T-cell (primary cell): ENCODE data around the gene KRT71. TPM values are rescaled to one million over a fixed set of nuclear protein-coding genes. Genes with fewer than 3 reads are reported as not detected.
A peak's percentile ranks its signal among the peaks of the same experiment; 100 is the strongest.

ENCODE experiments used
- ATAC-seq, 4 experiments: fragments of 200-7000 bp in 3 of 4; fragments of 150-1000 bp in 1 of 4; cut with Tn5 transposase; replicated peaks in 1 of 4; 1 replicate in 3 of 4; 2 replicates in 1 of 4; pipeline ENCODE4 v1.10.0; 2021; ENCODE audit warnings: moderate library complexity in 3 of 4, mild to moderate bottlenecking in 2 of 4, moderate number of reproducible peaks in 1 of 4
- CTCF ChIA-PET, 2 donors: fragments of 300-600 bp; sonication (Branson Sonifier 250); formaldehyde crosslinking; loops; one replicate each; lab custom pipeline; 2022; ENCODE audit warnings: antibody characterized with exemption in 2 of 2; lab: Charles Lee
- POLR2A ChIA-PET, 2 donors: fragments of 300-600 bp; sonication (Branson Sonifier 250); formaldehyde crosslinking; loops; one replicate each; lab custom pipeline; 2022; ENCODE audit warnings: antibody characterized with exemption in 2 of 2; lab: Charles Lee
- DNase-seq, 35 experiments: peaks; one replicate each; pipeline versions ENCODE4 v3.0.0 to v3.0.0-alpha.2; 2013 to 2023
- H3K27ac ChIP-seq: one replicate; pipeline ENCODE4 v1.5.1; 2013; ENCODE audit warnings: low read length
- H3K27me3 ChIP-seq, 2 experiments: replicated peaks in 1 of 2; 1 replicate in 1 of 2; 2 replicates in 1 of 2; pipeline versions ENCODE4 v1.6.1 to v1.7.0; 2013; ENCODE audit warnings: low read length in 1 of 2, mixed read lengths in 1 of 2; ENCODE audit not compliant: control insufficient read depth in 2 of 2, insufficient read depth in 2 of 2; ENCODE audit errors: extremely low read depth in 1 of 2
- H3K36me3 ChIP-seq, 2 donors: 1 replicate in 1 of 2; 2 replicates in 1 of 2; pipeline versions ENCODE4 v1.6.1 to v1.7.0; 2013; ENCODE audit warnings: low read length in 1 of 2; ENCODE audit not compliant: control insufficient read depth in 2 of 2, insufficient read depth in 1 of 2; ENCODE audit errors: extremely low read depth in 1 of 2
- H3K4me1 ChIP-seq, 2 experiments: 1 replicate in 1 of 2; 2 replicates in 1 of 2; pipeline versions ENCODE4 v1.6.1 to v1.7.0; 2013; ENCODE audit warnings: low read length in 2 of 2, mixed read lengths in 1 of 2; ENCODE audit not compliant: insufficient read depth in 2 of 2, control insufficient read depth in 1 of 2; ENCODE audit errors: extremely low read depth in 1 of 2
- H3K4me3 ChIP-seq, 2 donors: 1 replicate in 1 of 2; 2 replicates in 1 of 2; pipeline versions ENCODE4 v1.5.1 to v1.7.0; 2013; ENCODE audit warnings: mild to moderate bottlenecking in 2 of 2, low read length in 1 of 2, moderate library complexity in 1 of 2; ENCODE audit not compliant: control insufficient read depth in 1 of 2; ENCODE audit errors: extremely low read depth in 1 of 2
- H3K9me3 ChIP-seq: 2 replicates; pipeline ENCODE4 v1.7.0; 2013
- H3K27ac Mint-ChIP-seq, 2 donors: one replicate each; pipeline ENCODE4 v1.8.0; 2020 to 2021; ENCODE audit warnings: mild to moderate bottlenecking in 2 of 2, mixed read lengths in 2 of 2
- H3K27me3 Mint-ChIP-seq, 2 donors: one replicate each; pipeline ENCODE4 v1.8.0; 2021 to 2022; ENCODE audit warnings: mixed read lengths in 2 of 2
- H3K36me3 Mint-ChIP-seq: one replicate; pipeline ENCODE4 v1.8.0; 2021; ENCODE audit warnings: mixed read lengths
- H3K4me1 Mint-ChIP-seq, 3 donors: one replicate each; pipeline ENCODE4 v1.8.0; 2020 to 2022; ENCODE audit warnings: mixed read lengths in 3 of 3, mild to moderate bottlenecking in 1 of 3
- H3K4me3 Mint-ChIP-seq, 3 donors: one replicate each; pipeline ENCODE4 v1.8.0; 2020 to 2022; ENCODE audit warnings: mild to moderate bottlenecking in 3 of 3, mixed read lengths in 3 of 3, moderate library complexity in 3 of 3
- H3K9me3 Mint-ChIP-seq, 3 donors: one replicate each; pipeline ENCODE4 v1.8.0; 2020 to 2022; ENCODE audit warnings: mixed read lengths in 3 of 3
- WGBS: methylation state at CpG from one replicate; pipeline ENCODE4 v1.1.5; 2013; ENCODE audit warnings: missing lambda C conversion rate; ENCODE audit not compliant: insufficient coverage; 5-methylcytosine and 5-hydroxymethylcytosine counted together
- total RNA-seq, 35 experiments: library from RNA in 6 of 35; stranded (reverse) in 6 of 35; fragments of 120-200 nt in 1 of 35; gene quantifications; one replicate each; pipeline versions ENCODE4 v1.2.1 to v1.2.4 and lab custom pipeline; 2013 to 2026

KRT71 gene
- total RNA-seq, 5 donors from 2014 or later (not counting 1 experiment from before 2014, with no cell fraction given): not detected

DNA sequence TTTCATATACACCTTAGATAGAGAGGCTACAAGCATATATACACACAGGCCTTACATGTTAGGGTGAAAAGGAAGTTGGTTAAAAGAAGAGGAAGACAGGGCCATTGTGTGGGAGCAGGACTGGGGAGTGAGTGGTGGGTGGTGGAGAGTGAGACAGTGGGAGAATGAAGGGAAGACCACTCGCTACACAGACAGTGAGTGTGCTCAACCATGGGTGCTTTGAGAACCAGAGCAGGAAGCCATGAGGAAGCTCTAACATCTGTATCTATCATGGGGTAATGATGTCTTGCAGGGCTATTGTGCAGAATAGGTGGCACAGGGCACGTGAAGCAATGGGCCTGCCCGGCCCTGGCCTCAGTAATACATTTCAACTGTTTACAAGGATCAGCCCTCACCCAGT lies 32.1 kb upstream of the KRT71 start:
- Histone ChIP-seq H3K9me3 (no peaks in the 10 kb centered on the region), H3K27ac (no peak overlapping the region), H3K4me3 (no peak overlapping the region), H3K4me1 (peaks cover 32 to 57% of the 10 kb centered on the region in 2 experiments), H3K36me3 (no peaks in the 10 kb centered on the region), H3K27me3 (peaks cover 0 to 9% of the 10 kb centered on the region in 2 experiments)
- Mint-ChIP-seq H3K9me3 (no peaks in the 10 kb centered on the region), H3K4me1 (peaks cover 61 to 68% (median 65%) of the 10 kb centered on the region in 3 donors), H3K36me3 (no peaks in the 10 kb centered on the region), H3K27me3 (peaks cover 0 to 3% of the 10 kb centered on the region in 2 donors), H3K27ac (peak overlapping the region; percentile 77 to 86), H3K4me3 (peak overlapping the region in 1 of 3 donors; percentile 58)
- no peak for ATAC-seq
- ChIA-PET CTCF (interaction anchor here (0.6 to 3.5 kb wide), 14 partner anchors 23 to 300 kb away, joined by 3 to 26 read pairs (median 4); no protein-coding TSS in a partner anchor), POLR2A (interaction anchor here in 1 of 2 donors (1.0 kb wide), 1 partner anchor 284 kb away, joined by 3 read pairs; no protein-coding TSS in a partner anchor)
- 80% methylated on average over 1 of the region's 3 CpGs for WGBS
- DNase-seq: peak in 1 of 35 experiments; percentile 11

DNA sequence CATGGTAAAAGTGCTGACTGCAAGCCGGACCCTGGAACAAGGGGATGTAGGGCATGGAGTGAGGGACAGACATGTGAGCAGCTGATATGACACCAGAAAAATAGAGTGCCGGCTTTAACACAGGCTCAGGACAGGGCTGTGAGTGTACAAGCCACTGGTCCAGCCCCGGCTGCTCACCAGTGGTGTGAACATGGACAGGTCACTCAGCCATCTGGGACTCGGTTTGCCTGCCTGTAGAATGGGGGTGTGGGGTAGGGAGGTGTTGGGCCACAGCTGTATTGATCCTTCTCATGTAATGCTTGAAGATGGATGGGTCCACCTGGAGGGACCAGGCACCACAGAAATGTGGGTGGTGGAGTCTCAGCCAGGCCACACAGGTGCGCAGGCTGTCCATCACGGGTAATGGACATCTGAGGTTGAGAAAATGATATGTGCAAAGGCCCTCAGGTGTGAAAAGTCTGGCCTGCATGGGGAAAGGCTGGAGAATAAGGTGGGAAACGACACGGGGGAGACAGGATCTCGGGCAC lies 31.3 kb upstream of the KRT71 start:
- no peaks in the 10 kb centered on the region for H3K36me3 ChIP-seq
- peaks cover 0 to 9% of the 10 kb centered on the region in 2 experiments for H3K27me3 ChIP-seq
- H3K4me1 ChIP-seq: peaks cover 32 to 53% of the 10 kb centered on the region in 2 experiments
- ATAC-seq (no peak), DNase-seq (peak in 1 of 35 experiments; percentile 22)
- Mint-ChIP-seq H3K4me3 (no peak overlapping the region), H3K27ac (peak overlapping the region in 1 of 2 donors; percentile 1), H3K9me3 (no peaks in the 10 kb centered on the region), H3K27me3 (peaks cover 0 to 3% of the 10 kb centered on the region in 2 donors), H3K4me1 (peaks cover 61 to 67% (median 66%) of the 10 kb centered on the region in 3 donors), H3K36me3 (no peaks in the 10 kb centered on the region)
- ChIA-PET CTCF (interaction anchor here (0.6 to 4.8 kb wide), 12 partner anchors 26 to 301 kb away, joined by 3 to 45 read pairs (median 5); no protein-coding TSS in a partner anchor), POLR2A (no interaction called here)
- no peaks in the 10 kb centered on the region for H3K9me3 ChIP-seq
- no peak overlapping the region for H3K27ac ChIP-seq
- 94% methylated on average over 9 of the region's 9 CpGs for WGBS
- H3K4me3 ChIP-seq: no peak overlapping the region

DNA sequence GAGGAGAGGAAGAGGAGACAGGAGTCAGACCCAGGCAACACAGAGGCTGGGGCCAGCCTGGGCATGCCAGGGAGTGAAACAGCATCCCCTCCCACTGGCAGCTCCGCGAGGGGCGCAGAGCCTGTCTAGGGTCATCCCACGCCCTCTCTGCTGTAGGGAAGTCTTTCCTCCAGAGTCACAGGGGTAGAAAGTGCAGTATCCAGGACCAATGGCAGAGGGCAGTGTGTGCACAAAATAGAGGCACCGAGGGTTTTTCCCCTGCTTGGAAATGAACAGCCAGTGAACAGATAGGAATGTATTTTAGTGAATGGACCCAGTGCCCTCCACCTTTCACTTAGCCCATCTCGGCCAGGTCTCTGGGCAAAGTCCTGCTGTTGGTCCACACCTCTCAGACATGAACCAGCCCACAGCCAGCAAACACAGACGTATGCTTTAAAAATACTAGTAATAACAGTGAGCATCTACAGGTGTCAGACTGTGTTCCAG lies 30.1 kb upstream of the KRT71 start:
- 3% methylated on average over 5 of the region's 7 CpGs for WGBS
- Mint-ChIP-seq H3K27me3 (peaks cover 0 to 3% of the 10 kb centered on the region in 2 donors), H3K27ac (peak overlapping the region; percentile 62 to 74), H3K4me1 (peaks cover 61 to 67% (median 66%) of the 10 kb centered on the region in 3 donors), H3K36me3 (no peaks in the 10 kb centered on the region), H3K4me3 (no peak overlapping the region), H3K9me3 (no peaks in the 10 kb centered on the region)
- H3K4me3 ChIP-seq: no peak overlapping the region
- peaks cover 32 to 50% of the 10 kb centered on the region in 2 experiments for H3K4me1 ChIP-seq
- H3K27me3 ChIP-seq: peaks cover 0 to 9% of the 10 kb centered on the region in 2 experiments
- ATAC-seq: peak; percentile 16 to 56 (median 46)
- ChIA-PET POLR2A (no interaction called here), CTCF (interaction anchor here (0.8 to 4.8 kb wide), 12 partner anchors 8 to 311 kb away, joined by 3 to 45 read pairs (median 5); no protein-coding TSS in a partner anchor)
- DNase-seq: peak; percentile 29 to 82 (median 64)
- H3K27ac ChIP-seq: no peak overlapping the region
- H3K36me3 ChIP-seq: no peaks in the 10 kb centered on the region
- no peaks in the 10 kb centered on the region for H3K9me3 ChIP-seq

GRCh38 chr12:52582486-52582885 lies 29.5 kb upstream of the KRT71 start:
- peaks cover 32 to 50% of the 10 kb centered on the region in 2 experiments for H3K4me1 ChIP-seq
- Mint-ChIP-seq H3K4me3 (no peak overlapping the region), H3K27me3 (peaks cover 0 to 3% of the 10 kb centered on the region in 2 donors), H3K4me1 (peaks cover 57 to 63% (median 62%) of the 10 kb centered on the region in 3 donors), H3K9me3 (no peaks in the 10 kb centered on the region), H3K36me3 (no peaks in the 10 kb centered on the region), H3K27ac (no peak overlapping the region)
- ATAC-seq (no peak), DNase-seq (peak in 1 of 35 experiments; percentile 11)
- H3K9me3 ChIP-seq: no peaks in the 10 kb centered on the region
- H3K36me3 ChIP-seq: no peaks in the 10 kb centered on the region
- POLR2A ChIA-PET: no interaction called here
- H3K27ac ChIP-seq: no peak overlapping the region
- H3K4me3 ChIP-seq: no peak overlapping the region
- peaks cover 0 to 9% of the 10 kb centered on the region in 2 experiments for H3K27me3 ChIP-seq
- no CpG with 5 or more reads among the region's 2 CpGs for WGBS
- CTCF ChIA-PET: interaction anchor here (1.0 to 4.8 kb wide), 8 partner anchors 8 to 303 kb away, joined by 3 to 45 read pairs (median 14); no protein-coding TSS in a partner anchor

DNA sequence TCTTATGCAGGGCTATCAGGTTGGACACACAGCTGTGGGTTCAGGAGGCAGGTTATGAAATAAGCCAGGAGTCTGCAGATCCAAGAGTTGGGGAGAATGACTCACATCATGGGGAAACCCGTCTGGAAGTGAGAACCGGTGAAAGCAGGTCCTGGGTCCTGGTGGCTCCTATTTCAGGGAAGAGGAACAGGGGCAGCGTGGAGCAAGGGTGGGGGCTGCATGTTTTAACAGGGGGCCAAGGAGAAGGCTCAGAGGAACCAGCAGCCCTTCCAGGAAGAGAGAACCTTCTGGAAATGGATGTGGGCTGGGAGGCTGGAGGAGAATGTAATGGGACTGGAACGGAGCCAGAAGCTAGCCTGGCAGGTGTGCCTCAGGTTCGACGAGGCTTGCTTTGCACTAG lies 28.5 kb upstream of the KRT71 start:
- Mint-ChIP-seq H3K36me3 (no peaks in the 10 kb centered on the region), H3K4me1 (peaks cover 47 to 53% (median 52%) of the 10 kb centered on the region in 3 donors), H3K27ac (no peak overlapping the region), H3K4me3 (no peak overlapping the region), H3K27me3 (peaks cover 0 to 3% of the 10 kb centered on the region in 2 donors), H3K9me3 (no peaks in the 10 kb centered on the region)
- Histone ChIP-seq H3K4me3 (no peak overlapping the region), H3K27me3 (peaks cover 0 to 9% of the 10 kb centered on the region in 2 experiments), H3K36me3 (no peaks in the 10 kb centered on the region), H3K9me3 (no peaks in the 10 kb centered on the region), H3K27ac (no peak overlapping the region), H3K4me1 (peaks cover 27 to 42% of the 10 kb centered on the region in 2 experiments)
- DNase-seq: no peak
- WGBS: 77% methylated on average over 3 of the region's 6 CpGs
- CTCF ChIA-PET: interaction anchor here (0.7 to 4.8 kb wide), 8 partner anchors 286 to 303 kb away, joined by 3 to 45 read pairs (median 6); no protein-coding TSS in a partner anchor
- POLR2A ChIA-PET: interaction anchor here in 1 of 2 donors (1.0 kb wide), 1 partner anchor 292 kb away, joined by 3 read pairs; no protein-coding TSS in a partner anchor
- ATAC-seq: no peak

GRCh38 chr12:52581066-52581465 lies 28.1 kb upstream of the KRT71 start:
- ATAC-seq (no peak), DNase-seq (peak in 1 of 35 experiments; percentile 22)
- no peak overlapping the region for H3K27ac ChIP-seq
- Mint-ChIP-seq H3K4me3 (no peak overlapping the region), H3K27me3 (peaks cover 0 to 3% of the 10 kb centered on the region in 2 donors), H3K27ac (peak overlapping the region in 1 of 2 donors; percentile 36), H3K36me3 (no peaks in the 10 kb centered on the region), H3K9me3 (no peaks in the 10 kb centered on the region), H3K4me1 (peaks cover 43 to 49% (median 48%) of the 10 kb centered on the region in 3 donors)
- no peak overlapping the region for H3K4me3 ChIP-seq
- H3K36me3 ChIP-seq: no peaks in the 10 kb centered on the region
- POLR2A ChIA-PET: interaction anchor here in 1 of 2 donors (1.0 kb wide), 1 partner anchor 293 kb away, joined by 3 read pairs; no protein-coding TSS in a partner anchor
- 71% methylated on average over 1 of the region's 7 CpGs for WGBS
- H3K27me3 ChIP-seq: peaks cover 0 to 9% of the 10 kb centered on the region in 2 experiments
- CTCF ChIA-PET: interaction anchor here (0.7 to 4.8 kb wide), 8 partner anchors 287 to 303 kb away, joined by 3 to 45 read pairs (median 6); no protein-coding TSS in a partner anchor
- peaks cover 23 to 38% of the 10 kb centered on the region in 2 experiments for H3K4me1 ChIP-seq
- no peaks in the 10 kb centered on the region for H3K9me3 ChIP-seq
